ENCODE measurements around the gene UCN3. TPM values are rescaled to one million over a fixed set of nuclear protein-coding genes. Genes with fewer than 3 reads are reported as not detected.
"Not testable (repeated sequence)": the region's sequence is repeated elsewhere in the genome, so short reads cannot be mapped to it uniquely, and the experiment has no call there.

UCN3 gene
- polyA plus RNA-seq, 3 donors, result 0.30 to 0.45 (median 0.37) TPM

- DNase-seq (ENCODE audit: extremely low read depth in 1 of 11, low read depth in 9 of 11, low spot score in 4 of 11), result no peak
These were observed 32.0 kb downstream of the UCN3 start for GRCh38 chr10:5396556-5397300.

- DNase-seq (ENCODE audit: extremely low read depth in 1 of 11, low read depth in 9 of 11, low spot score in 4 of 11), result no peak
These were observed 34.6 kb downstream of the UCN3 start for GRCh38 chr10:5399332-5399731.

- DNase-seq (ENCODE audit: extremely low read depth in 1 of 11, low read depth in 9 of 11, low spot score in 4 of 11), result no peak
These were observed 35.9 kb downstream of the UCN3 start for GRCh38 chr10:5400468-5401240.

DNA sequence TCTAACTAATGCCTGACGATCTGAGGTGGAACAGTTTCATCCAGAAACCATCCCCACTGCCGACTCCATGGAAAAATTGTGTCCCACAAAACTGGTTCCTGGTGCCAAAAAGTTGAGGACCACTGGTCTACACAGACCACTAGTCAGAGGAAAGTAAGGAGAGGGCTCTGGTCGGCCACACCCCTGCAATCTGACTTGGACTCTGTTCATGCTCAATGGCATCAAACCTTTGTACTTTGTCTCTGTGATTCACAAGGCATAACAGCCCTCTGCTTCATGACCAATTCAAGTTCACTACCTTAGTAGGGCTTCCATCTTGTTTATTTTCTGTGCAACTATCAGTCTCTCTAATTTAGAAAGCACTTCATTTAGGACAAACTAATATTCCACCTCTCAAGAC, 38.0 kb downstream of the UCN3 start:
- no peak for DNase-seq (ENCODE audit: extremely low read depth in 1 of 11, low read depth in 9 of 11, low spot score in 4 of 11)

GRCh38 chr10:5404208-5405041, 39.7 kb downstream of the UCN3 start, which contains the start of gene TUBAL3:
TUBAL3 (minus strand) TSS chr10:5404828; CDS start chr10:5404792, 36 bp downstream.
- no peak for DNase-seq (ENCODE audit: extremely low read depth in 1 of 11, low read depth in 9 of 11, low spot score in 4 of 11)

DNA sequence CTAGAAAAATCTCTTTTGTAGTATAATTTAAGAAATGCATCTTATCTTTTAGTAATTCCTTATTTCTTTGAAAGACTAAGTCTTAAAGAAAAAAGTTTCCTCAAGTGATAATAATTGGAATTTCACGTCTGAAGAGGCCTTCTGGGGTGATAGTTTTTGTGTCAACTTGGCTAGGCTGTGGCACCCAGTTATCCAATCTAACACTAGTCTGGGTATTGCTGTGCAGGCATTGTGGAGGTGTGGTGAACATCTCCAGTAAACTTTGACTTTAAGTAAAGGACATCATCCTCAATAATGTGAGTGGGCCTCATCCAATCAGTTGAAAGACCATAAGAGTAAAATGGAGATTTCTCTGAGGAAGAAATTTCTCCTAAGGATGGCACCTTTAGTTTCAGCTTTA, 42.2 kb downstream of the UCN3 start:
- no peak for DNase-seq (ENCODE audit: extremely low read depth in 1 of 11, low read depth in 9 of 11, low spot score in 4 of 11)

DNA sequence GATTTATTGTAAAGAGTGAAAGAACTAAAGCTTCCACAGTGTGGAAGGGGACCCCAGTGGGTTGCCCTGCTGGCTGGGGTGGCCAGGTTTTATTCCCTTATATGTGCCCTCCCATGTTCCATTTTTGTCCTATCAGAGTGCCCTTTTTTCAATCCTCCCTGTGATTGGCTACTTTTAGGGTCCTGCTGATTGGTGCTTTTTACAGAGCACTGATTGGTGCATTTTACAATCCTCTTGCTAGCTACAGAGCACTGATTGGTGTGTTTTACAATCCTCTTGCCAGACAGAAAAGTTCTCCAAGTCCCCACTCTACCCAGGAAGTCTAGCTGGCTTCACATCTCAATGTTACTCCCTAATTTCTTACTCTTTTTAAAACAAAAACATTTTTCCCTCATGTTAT, 46.0 kb downstream of the UCN3 start:
- DNase-seq (ENCODE audit: extremely low read depth in 1 of 11, low read depth in 9 of 11, low spot score in 4 of 11), result not testable (repeated sequence)

- DNase-seq (ENCODE audit: extremely low read depth in 1 of 11, low read depth in 9 of 11, low spot score in 4 of 11), result no peak
These were observed 47.1 kb downstream of the UCN3 start for GRCh38 chr10:5411941-5412276.

GRCh38 chr10:5412277-5412941, 47.6 kb downstream of the UCN3 start, which contains the start of gene NET1:
NET1 (plus strand) TSS chr10:5412557; CDS start chr10:5412693, 136 bp downstream.
- peak; percentile 68 to 87 (median 84) for DNase-seq (ENCODE audit: extremely low read depth in 1 of 11, low read depth in 9 of 11, low spot score in 4 of 11)

DNA sequence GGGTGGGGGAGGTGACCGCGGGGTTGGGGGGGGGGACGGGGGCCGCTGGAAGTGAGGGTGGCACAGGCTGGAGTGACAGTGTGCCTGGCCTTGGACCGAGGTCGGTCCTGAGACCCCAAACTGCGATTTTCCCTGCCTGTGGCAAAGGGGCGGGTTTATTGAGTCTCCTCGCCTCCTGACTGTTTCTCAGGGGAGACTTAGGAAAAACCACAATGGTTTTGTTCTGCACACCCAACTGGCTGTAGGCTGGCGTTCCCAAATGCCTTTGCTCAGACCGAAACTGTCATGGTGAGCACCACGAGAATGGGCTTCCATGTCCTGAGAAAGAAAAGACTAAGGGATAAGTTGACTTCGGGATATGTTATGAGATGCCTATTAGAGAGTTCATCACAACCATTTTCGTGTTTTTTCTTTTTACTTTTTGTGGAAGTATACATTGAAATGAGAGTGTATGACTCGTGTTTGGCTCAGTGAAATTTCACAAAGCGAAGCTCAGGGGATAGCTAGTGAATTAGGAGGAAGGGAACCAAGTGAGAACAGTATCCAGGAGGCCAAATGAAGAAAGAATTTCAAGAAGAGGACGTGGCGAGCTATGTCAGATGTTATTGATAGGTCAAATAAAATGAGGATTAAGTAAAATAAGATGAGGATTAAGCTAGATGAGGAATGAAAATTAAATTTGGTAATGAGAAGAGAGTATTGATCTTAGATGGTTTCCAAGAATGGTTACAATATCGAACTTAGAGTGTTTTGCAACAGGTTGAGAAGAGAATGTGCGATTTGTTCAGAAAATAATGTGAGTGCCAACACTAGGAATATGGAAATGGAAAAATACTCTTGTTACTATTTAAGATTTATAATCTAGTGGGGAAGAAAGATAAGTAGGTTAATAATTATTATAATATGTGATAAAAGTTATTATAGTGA, 48.5 kb downstream of the UCN3 start:
- DNase-seq (ENCODE audit: extremely low read depth in 1 of 11, low read depth in 9 of 11, low spot score in 4 of 11), result peak in 2 of 11 donors; percentile 12 to 15

- no peak for DNase-seq (ENCODE audit: extremely low read depth in 1 of 11, low read depth in 9 of 11, low spot score in 4 of 11)
These were observed 52.2 kb downstream of the UCN3 start for GRCh38 chr10:5416981-5417380.

- DNase-seq (ENCODE audit: extremely low read depth in 1 of 11, low read depth in 9 of 11, low spot score in 4 of 11), result no peak
These were observed 53.8 kb downstream of the UCN3 start for GRCh38 chr10:5418584-5418983.

GRCh38 chr10:5419466-5420094, 54.8 kb downstream of the UCN3 start:
- DNase-seq (ENCODE audit: extremely low read depth in 1 of 11, low read depth in 9 of 11, low spot score in 4 of 11), result no peak

GRCh38 chr10:5423771-5424170, 59.0 kb downstream of the UCN3 start:
- no peak for DNase-seq (ENCODE audit: extremely low read depth in 1 of 11, low read depth in 9 of 11, low spot score in 4 of 11)

All from renal cortex interstitium (tissue), 11 donors.